ENCODE data around the gene E4F1.

E4F1 gene

DNA sequence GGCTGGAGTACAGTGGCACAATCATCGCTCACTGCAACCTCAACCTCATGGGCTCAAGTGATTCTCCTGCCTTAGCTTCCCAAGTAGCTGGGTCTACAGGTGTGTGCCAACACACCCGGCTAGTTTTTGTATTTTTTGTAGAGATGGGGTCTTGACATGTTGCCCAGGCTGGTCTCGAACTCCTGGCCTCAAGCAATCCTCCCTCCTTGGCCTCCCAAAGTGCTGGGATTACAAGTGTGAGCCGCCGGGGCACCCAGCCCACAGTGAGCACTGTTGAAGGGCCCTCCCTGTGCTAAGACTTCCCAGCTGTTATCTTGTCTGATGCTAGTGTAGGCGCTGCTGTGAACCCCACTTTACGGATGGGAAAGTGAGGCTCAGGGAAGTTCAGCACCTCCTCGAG is 35.0 kb upstream of the E4F1 start:
- H3K9ac ChIP-seq (ENCODE audit: low read depth in 1 of 2, low read length in 2 of 2), result no peak overlapping the region
- H3K27ac ChIP-seq (ENCODE audit: low read depth, low read length), result no peak overlapping the region
- H3K27me3 ChIP-seq (ENCODE audit: control insufficient read depth in 1 of 2, insufficient read depth in 2 of 2, low read length in 2 of 2), result peaks cover 0 to 13% of the 10 kb centered on the region in 2 donors
- H3K4me3 ChIP-seq (ENCODE audit: low read depth in 1 of 2, low read length in 2 of 2), result no peak overlapping the region
- H3K36me3 ChIP-seq (ENCODE audit: control insufficient read depth in 1 of 2, insufficient read depth in 2 of 2, low read length in 2 of 2), result no peaks in the 10 kb centered on the region
- peaks cover 3 to 11% of the 10 kb centered on the region in 2 donors for H3K4me1 ChIP-seq (ENCODE audit: control insufficient read depth in 1 of 2, insufficient read depth in 2 of 2, low read length in 2 of 2)
- H3K9me3 ChIP-seq (ENCODE audit: control insufficient read depth in 1 of 2, low read length in 2 of 2), result no peaks in the 10 kb centered on the region

DNA sequence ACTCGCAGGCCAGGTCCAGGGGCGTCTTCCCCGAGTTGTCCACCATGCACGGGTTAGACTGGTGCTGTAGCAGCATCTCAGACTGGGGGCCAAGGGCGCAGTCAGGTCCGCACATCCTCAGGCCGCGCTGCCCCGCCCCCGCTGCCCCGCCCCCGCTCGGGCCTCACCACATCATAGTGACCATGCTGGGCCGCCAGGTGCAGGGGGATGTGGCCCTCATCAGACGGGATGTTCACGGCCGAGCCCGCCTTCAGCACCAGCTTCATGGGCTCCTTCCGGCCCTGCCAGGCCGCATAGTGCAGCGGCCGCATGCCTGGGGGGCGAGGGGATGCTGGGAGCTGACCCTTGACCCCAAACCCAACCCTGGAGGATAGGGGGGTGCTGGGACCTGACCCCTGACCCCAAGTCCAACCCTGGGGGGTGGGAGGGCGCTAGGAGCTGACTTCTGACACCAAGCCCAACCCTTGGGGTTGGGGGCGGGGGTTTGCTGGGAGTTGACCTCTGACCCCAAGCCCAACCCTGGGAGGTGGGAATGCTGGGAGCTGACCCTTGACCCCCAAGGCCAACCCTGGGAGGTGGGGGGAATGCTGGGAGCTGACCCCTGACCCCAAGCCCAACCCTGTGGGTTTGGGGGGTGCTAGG is 34.0 kb upstream of the E4F1 start:
- no peak overlapping the region for H3K4me3 ChIP-seq (ENCODE audit: low read depth in 1 of 2, low read length in 2 of 2)
- no peaks in the 10 kb centered on the region for H3K36me3 ChIP-seq (ENCODE audit: control insufficient read depth in 1 of 2, insufficient read depth in 2 of 2, low read length in 2 of 2)
- H3K9ac ChIP-seq (ENCODE audit: low read depth in 1 of 2, low read length in 2 of 2), result no peak overlapping the region
- peaks cover 2 to 9% of the 10 kb centered on the region in 2 donors for H3K4me1 ChIP-seq (ENCODE audit: control insufficient read depth in 1 of 2, insufficient read depth in 2 of 2, low read length in 2 of 2)
- H3K27ac ChIP-seq (ENCODE audit: low read depth, low read length), result no peak overlapping the region
- H3K27me3 ChIP-seq (ENCODE audit: control insufficient read depth in 1 of 2, insufficient read depth in 2 of 2, low read length in 2 of 2), result peaks cover 7 to 13% of the 10 kb centered on the region in 2 donors
- no peaks in the 10 kb centered on the region for H3K9me3 ChIP-seq (ENCODE audit: control insufficient read depth in 1 of 2, low read length in 2 of 2)

DNA sequence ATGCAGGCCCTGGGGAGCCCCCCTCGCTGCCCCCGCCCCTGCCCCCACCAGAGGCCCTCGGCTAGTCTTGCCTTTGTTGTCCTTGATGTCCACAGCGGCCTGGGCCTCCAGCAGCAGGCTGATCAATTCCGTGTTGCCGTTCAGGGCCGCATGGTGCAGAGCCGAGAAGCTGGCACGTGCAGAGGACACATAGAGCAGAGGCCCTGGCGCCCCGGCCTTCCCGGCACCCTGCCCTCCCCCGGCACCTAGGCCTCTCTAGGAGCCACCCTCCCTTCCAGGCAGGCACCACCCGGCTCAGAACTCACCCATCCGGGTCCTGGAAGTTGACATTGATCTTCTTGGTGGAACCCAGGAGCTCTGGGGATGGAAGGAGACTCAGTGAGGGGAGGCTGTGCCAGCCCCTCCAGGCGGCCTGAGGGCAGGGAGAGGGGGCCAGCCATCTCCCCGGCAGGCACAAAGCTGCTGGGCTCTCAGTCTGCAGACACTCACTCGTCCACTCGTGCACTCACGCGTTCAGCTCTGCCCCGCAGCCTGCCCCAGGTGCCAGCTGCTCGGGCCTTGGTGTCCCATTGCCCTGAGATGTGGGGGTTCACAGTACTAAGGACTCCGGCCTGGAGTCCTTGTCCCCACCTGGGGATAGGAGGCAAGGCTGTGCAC is 33.3 kb upstream of the E4F1 start:
- H3K4me1 ChIP-seq (ENCODE audit: control insufficient read depth in 1 of 2, insufficient read depth in 2 of 2, low read length in 2 of 2), result peaks cover 0 to 8% of the 10 kb centered on the region in 2 donors
- H3K4me3 ChIP-seq (ENCODE audit: low read depth in 1 of 2, low read length in 2 of 2), result no peak overlapping the region
- H3K9ac ChIP-seq (ENCODE audit: low read depth in 1 of 2, low read length in 2 of 2), result no peak overlapping the region
- no peaks in the 10 kb centered on the region for H3K9me3 ChIP-seq (ENCODE audit: control insufficient read depth in 1 of 2, low read length in 2 of 2)
- no peak overlapping the region for H3K27ac ChIP-seq (ENCODE audit: low read depth, low read length)
- H3K27me3 ChIP-seq (ENCODE audit: control insufficient read depth in 1 of 2, insufficient read depth in 2 of 2, low read length in 2 of 2), result peaks cover 13 to 14% of the 10 kb centered on the region in 2 donors
- no peaks in the 10 kb centered on the region for H3K36me3 ChIP-seq (ENCODE audit: control insufficient read depth in 1 of 2, insufficient read depth in 2 of 2, low read length in 2 of 2)

DNA sequence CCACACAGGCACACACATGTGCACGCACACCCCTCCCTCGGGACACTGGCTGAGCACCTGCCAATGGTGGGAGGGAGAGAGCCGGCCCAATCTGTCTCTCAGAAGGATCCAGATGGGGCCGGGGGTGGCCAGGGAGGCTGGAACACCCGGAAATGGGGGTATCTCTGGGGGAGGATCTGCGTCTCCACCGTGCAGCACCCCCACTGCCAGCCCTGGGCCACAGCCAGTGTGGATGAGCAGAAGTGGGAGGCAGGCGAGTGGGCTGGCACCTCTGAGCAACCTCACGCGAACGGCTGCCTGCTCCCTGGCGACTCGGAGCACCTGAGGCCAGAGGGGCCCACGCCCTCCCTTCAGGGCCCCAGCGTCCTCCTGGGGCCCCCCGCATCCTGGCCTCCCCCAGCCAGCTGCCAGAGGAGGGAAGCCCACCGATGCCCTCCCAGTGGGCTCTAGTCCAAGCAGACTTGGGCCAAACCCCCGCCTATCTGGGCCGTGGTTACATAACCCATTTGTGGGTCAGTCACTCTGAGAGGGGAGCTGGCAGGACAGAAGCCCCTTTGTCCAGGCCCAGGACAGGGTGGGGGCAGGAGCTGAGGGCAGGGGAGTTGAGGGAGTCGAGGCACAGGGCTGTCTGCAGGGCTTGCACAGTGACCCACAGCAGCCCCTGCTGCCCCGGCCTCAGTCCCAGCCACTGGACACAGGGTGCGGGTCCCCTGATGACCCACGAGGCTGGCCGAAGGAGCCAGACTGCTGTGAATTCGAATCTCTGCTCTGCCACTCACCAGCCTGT is 32.5 kb upstream of the E4F1 start:
- Histone ChIP-seq H3K9me3 (ENCODE audit: control insufficient read depth in 1 of 2, low read length in 2 of 2) (no peaks in the 10 kb centered on the region), H3K27me3 (ENCODE audit: control insufficient read depth in 1 of 2, insufficient read depth in 2 of 2, low read length in 2 of 2) (peaks cover 17 to 21% of the 10 kb centered on the region in 2 donors), H3K27ac (ENCODE audit: low read depth, low read length) (no peak overlapping the region), H3K36me3 (ENCODE audit: control insufficient read depth in 1 of 2, insufficient read depth in 2 of 2, low read length in 2 of 2) (no peaks in the 10 kb centered on the region), H3K9ac (ENCODE audit: low read depth in 1 of 2, low read length in 2 of 2) (no peak overlapping the region), H3K4me1 (ENCODE audit: control insufficient read depth in 1 of 2, insufficient read depth in 2 of 2, low read length in 2 of 2) (peaks cover 0 to 15% of the 10 kb centered on the region in 2 donors), H3K4me3 (ENCODE audit: low read depth in 1 of 2, low read length in 2 of 2) (no peak overlapping the region)

DNA sequence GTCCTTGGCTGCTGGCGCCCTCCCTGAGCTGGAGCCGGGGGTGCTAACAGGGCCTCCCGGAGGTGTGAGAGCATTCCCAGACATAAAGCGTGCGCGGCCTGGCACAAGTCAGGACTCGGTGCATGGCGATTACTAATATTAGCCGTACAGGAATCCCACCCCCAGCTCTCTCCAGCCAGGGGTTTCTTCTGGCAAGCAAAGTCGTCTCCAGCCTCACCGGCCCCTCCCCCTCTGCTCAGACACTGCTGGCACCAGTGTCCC is 32.0 kb upstream of the E4F1 start:
- Histone ChIP-seq H3K4me3 (ENCODE audit: low read depth in 1 of 2, low read length in 2 of 2) (no peak overlapping the region), H3K4me1 (ENCODE audit: control insufficient read depth in 1 of 2, insufficient read depth in 2 of 2, low read length in 2 of 2) (peaks cover 0 to 15% of the 10 kb centered on the region in 2 donors), H3K27me3 (ENCODE audit: control insufficient read depth in 1 of 2, insufficient read depth in 2 of 2, low read length in 2 of 2) (peaks cover 17 to 23% of the 10 kb centered on the region in 2 donors), H3K9ac (ENCODE audit: low read depth in 1 of 2, low read length in 2 of 2) (no peak overlapping the region), H3K27ac (ENCODE audit: low read depth, low read length) (no peak overlapping the region), H3K9me3 (ENCODE audit: control insufficient read depth in 1 of 2, low read length in 2 of 2) (no peaks in the 10 kb centered on the region), H3K36me3 (ENCODE audit: control insufficient read depth in 1 of 2, insufficient read depth in 2 of 2, low read length in 2 of 2) (no peaks in the 10 kb centered on the region)

DNA sequence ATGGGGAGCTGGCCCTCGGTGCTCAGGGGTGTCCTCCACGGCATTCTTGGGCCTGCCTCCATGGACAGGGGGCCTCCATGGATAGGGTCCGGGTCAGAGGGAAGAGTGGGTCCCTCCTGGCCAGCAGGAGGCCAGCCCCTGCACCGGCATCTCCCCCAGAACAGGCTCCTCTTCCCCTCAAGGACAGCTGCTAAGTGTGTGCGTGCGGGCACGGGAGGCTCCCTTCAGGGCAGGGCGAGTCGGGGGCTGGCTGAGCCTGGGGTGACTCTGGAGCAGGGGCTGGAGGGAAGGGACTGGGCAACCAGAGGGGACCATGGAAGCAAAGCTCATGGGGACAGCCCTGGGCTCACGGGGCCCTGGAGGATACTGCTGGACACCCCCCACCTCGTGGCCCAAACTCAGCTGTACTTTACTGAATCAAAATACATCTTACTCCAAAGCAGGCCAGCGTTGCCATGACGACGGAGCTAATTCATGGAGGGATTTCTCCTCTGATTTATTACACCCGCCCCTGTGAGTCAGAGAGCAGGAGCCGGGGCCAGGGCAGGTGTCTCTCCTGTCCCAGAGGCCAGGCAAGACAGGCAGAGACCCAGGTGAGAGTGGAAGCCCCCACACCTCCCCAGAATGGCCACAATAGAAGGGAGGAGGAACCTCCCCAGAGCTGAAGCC is 29.1 kb upstream of the E4F1 start:
- H3K4me1 ChIP-seq (ENCODE audit: control insufficient read depth in 1 of 2, insufficient read depth in 2 of 2, low read length in 2 of 2), result peaks cover 0 to 15% of the 10 kb centered on the region in 2 donors
- H3K9me3 ChIP-seq (ENCODE audit: control insufficient read depth in 1 of 2, low read length in 2 of 2), result no peaks in the 10 kb centered on the region
- no peak overlapping the region for H3K9ac ChIP-seq (ENCODE audit: low read depth in 1 of 2, low read length in 2 of 2)
- H3K27me3 ChIP-seq (ENCODE audit: control insufficient read depth in 1 of 2, insufficient read depth in 2 of 2, low read length in 2 of 2), result peaks cover 35 to 41% of the 10 kb centered on the region in 2 donors
- H3K4me3 ChIP-seq (ENCODE audit: low read depth in 1 of 2, low read length in 2 of 2), result no peak overlapping the region
- H3K36me3 ChIP-seq (ENCODE audit: control insufficient read depth in 1 of 2, insufficient read depth in 2 of 2, low read length in 2 of 2), result no peaks in the 10 kb centered on the region
- no peak overlapping the region for H3K27ac ChIP-seq (ENCODE audit: low read depth, low read length)

GRCh38 chr16:2194852-2195321 is 28.5 kb upstream of the E4F1 start:
- H3K4me1 ChIP-seq (ENCODE audit: control insufficient read depth in 1 of 2, insufficient read depth in 2 of 2, low read length in 2 of 2), result peaks cover 0 to 12% of the 10 kb centered on the region in 2 donors
- no peaks in the 10 kb centered on the region for H3K36me3 ChIP-seq (ENCODE audit: control insufficient read depth in 1 of 2, insufficient read depth in 2 of 2, low read length in 2 of 2)
- no peaks in the 10 kb centered on the region for H3K9me3 ChIP-seq (ENCODE audit: control insufficient read depth in 1 of 2, low read length in 2 of 2)
- H3K27me3 ChIP-seq (ENCODE audit: control insufficient read depth in 1 of 2, insufficient read depth in 2 of 2, low read length in 2 of 2), result peaks cover 38 to 41% of the 10 kb centered on the region in 2 donors
- H3K27ac ChIP-seq (ENCODE audit: low read depth, low read length), result no peak overlapping the region
- no peak overlapping the region for H3K9ac ChIP-seq (ENCODE audit: low read depth in 1 of 2, low read length in 2 of 2)
- no peak overlapping the region for H3K4me3 ChIP-seq (ENCODE audit: low read depth in 1 of 2, low read length in 2 of 2)

DNA sequence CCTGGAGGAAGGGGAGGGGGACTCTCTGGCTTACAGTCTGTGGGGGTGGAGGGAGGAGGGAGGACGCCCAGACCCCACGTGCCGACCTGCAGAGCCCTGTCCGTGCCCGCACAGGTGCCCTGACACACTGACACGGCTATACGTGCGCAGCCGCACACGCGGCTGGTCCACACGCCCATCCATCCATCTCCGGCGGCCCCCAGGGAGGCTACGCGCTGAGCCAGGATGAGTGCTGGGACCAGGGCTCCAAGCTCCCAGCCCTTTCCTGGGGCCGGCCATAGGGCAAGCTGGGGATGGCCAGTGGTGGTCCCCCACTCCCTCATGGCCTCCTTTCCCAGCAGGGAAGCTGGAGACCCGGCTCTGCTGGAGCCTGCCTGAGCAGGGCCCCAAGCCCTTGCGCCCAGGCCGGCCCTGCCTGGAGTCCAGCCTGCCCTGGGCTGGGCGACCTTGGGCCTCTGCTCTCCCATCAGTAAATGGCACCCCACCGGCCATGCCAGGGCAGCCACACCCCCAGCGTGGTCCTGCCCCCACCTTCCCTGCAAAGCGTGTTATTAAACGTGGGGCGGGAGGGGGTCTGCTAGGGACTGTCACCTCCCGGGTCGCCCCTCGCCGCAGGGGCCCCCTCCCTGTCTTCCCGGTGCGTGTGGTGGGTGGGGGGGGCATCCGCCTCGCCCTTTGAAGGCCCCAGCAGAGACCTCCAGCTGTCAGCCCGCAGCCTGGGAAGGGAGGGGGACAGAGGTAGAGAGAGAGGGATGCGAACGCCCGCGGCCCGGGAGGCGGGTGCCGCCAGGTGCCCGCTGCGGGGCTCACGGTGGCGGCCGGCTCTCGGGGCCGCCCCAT is 27.8 kb upstream of the E4F1 start:
- Histone ChIP-seq H3K4me3 (ENCODE audit: low read depth in 1 of 2, low read length in 2 of 2) (no peak overlapping the region), H3K27ac (ENCODE audit: low read depth, low read length) (no peak overlapping the region), H3K4me1 (ENCODE audit: control insufficient read depth in 1 of 2, insufficient read depth in 2 of 2, low read length in 2 of 2) (peaks cover 0 to 12% of the 10 kb centered on the region in 2 donors), H3K9ac (ENCODE audit: low read depth in 1 of 2, low read length in 2 of 2) (no peak overlapping the region), H3K9me3 (ENCODE audit: control insufficient read depth in 1 of 2, low read length in 2 of 2) (no peaks in the 10 kb centered on the region), H3K36me3 (ENCODE audit: control insufficient read depth in 1 of 2, insufficient read depth in 2 of 2, low read length in 2 of 2) (no peaks in the 10 kb centered on the region), H3K27me3 (ENCODE audit: control insufficient read depth in 1 of 2, insufficient read depth in 2 of 2, low read length in 2 of 2) (peaks cover 41 to 43% of the 10 kb centered on the region in 2 donors)

DNA sequence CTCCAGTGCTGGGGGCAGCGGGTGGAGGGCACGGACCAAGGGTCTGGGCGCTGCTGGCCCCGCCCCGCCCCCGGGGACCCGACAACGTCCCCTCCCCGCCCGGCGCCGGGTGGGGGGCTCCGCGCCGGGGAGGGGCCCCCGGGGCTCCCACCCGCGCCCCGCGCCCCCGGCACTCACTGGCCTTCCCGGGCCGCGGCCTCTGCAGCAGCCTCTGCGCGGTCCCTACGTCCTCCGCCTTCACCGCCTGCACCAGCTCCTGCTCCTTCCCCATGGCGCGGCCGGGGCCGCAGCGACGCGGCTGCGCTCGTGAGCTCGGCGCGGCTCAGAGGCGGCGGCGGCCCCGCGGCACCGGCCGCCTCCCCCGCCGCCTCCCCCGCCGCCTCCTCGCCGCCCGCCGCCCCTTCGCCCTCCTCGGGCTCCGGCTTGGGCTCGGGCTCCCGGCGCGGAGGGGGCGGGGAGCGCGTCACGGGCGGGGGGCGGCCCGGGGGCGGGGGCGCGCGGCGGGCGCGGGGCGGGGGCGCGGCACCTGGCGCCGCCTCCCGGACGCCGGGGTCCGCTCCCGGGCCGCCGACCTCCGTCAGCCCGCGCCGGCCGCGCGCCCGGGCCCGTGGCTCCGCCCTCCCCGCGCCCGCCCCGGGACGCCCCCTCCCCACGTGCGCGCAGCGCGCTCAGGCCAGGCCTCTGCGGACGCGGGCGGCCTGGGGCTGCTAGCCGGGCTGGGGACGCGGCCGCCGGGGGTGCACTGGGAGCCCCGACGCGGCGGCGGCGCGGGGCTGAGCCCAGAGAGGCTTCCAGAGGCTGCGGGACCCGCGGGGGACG is 27.0 kb upstream of the E4F1 start, which contains the start of gene CASKIN1:
Gene CASKIN1 (minus strand): TSS at position 444 of the 819 bp plus-strand sequence. CDS start 173 bp downstream, at position 271.
- H3K36me3 ChIP-seq (ENCODE audit: control insufficient read depth in 1 of 2, insufficient read depth in 2 of 2, low read length in 2 of 2), result no peaks in the 10 kb centered on the region
- no peak within 1 kb of the TSS for H3K27ac ChIP-seq (ENCODE audit: low read depth, low read length)
- no peak within 1 kb of the TSS for H3K4me3 ChIP-seq (ENCODE audit: low read depth in 1 of 2, low read length in 2 of 2)
- peaks cover 41 to 43% of the 10 kb centered on the region in 2 donors for H3K27me3 ChIP-seq (ENCODE audit: control insufficient read depth in 1 of 2, insufficient read depth in 2 of 2, low read length in 2 of 2)
- H3K9me3 ChIP-seq (ENCODE audit: control insufficient read depth in 1 of 2, low read length in 2 of 2), result no peaks in the 10 kb centered on the region
- H3K4me1 ChIP-seq (ENCODE audit: control insufficient read depth in 1 of 2, insufficient read depth in 2 of 2, low read length in 2 of 2), result peaks cover 0 to 12% of the 10 kb centered on the region in 2 donors
- no peak within 1 kb of the TSS for H3K9ac ChIP-seq (ENCODE audit: low read depth in 1 of 2, low read length in 2 of 2)
